Measurements from ENCODE around the gene AGBL1. TPM values are rescaled to one million over a fixed set of nuclear protein-coding genes. Genes with fewer than 3 reads are reported as not detected.

AGBL1 gene
- total RNA-seq, 1 experiment from 2014 or later, result not detected

- BruUV-seq (replicated peaks), result no TSS peak
- Histone ChIP-seq H3K4me2 (no peak overlapping the region), H3F3A (ENCODE audit: insufficient read depth, low read depth) (no peaks in the 10 kb centered on the region), H3K9me2 (ENCODE audit: insufficient read depth) (no peaks in the 10 kb centered on the region), H3K4me3 (no peak overlapping the region), H2AFZ (no peak overlapping the region), H3K9me3 (ENCODE audit: insufficient read depth, low read depth) (no peaks in the 10 kb centered on the region), H4K20me1 (ENCODE audit: insufficient read depth) (no peaks in the 10 kb centered on the region), H3K4me1 (replicated peaks; ENCODE audit: insufficient read depth) (no peaks in the 10 kb centered on the region), H3K27me3 (ENCODE audit: insufficient read depth, low read depth) (peaks cover 12% of the 10 kb centered on the region; the same call in 1 of the 2 replicates), H3K79me2 (ENCODE audit: low read depth) (no peaks in the 10 kb centered on the region), H3K27ac (no peak overlapping the region), H3K36me3 (ENCODE audit: low read depth) (no peaks in the 10 kb centered on the region)
- ChIA-PET CTCF (no interaction called here), POLR2A (ENCODE audit: unreplicated experiment) (no interaction called here)
- no peak for TF ChIP-seq EZH2 (IDR thresholded peaks at IDR 0.05; ENCODE audit: low read depth)
- TF ChIP-seq, protein P1, sequence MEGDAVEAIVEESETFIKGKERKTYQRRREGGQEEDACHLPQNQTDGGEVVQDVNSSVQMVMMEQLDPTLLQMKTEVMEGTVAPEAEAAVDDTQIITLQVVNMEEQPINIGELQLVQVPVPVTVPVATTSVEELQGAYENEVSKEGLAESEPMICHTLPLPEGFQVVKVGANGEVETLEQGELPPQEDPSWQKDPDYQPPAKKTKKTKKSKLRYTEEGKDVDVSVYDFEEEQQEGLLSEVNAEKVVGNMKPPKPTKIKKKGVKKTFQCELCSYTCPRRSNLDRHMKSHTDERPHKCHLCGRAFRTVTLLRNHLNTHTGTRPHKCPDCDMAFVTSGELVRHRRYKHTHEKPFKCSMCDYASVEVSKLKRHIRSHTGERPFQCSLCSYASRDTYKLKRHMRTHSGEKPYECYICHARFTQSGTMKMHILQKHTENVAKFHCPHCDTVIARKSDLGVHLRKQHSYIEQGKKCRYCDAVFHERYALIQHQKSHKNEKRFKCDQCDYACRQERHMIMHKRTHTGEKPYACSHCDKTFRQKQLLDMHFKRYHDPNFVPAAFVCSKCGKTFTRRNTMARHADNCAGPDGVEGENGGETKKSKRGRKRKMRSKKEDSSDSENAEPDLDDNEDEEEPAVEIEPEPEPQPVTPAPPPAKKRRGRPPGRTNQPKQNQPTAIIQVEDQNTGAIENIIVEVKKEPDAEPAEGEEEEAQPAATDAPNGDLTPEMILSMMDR (conservative IDR thresholded peaks at IDR 0.05), result no peak
- intact Hi-C loops (cut with micrococcal nuclease; ENCODE audit: unreplicated experiment), result no loop called here
- DNase-seq, result no peak
Measured at GRCh38 chr15:86162172-86162591, 82.5 kb downstream of the AGBL1 start.

DNA sequence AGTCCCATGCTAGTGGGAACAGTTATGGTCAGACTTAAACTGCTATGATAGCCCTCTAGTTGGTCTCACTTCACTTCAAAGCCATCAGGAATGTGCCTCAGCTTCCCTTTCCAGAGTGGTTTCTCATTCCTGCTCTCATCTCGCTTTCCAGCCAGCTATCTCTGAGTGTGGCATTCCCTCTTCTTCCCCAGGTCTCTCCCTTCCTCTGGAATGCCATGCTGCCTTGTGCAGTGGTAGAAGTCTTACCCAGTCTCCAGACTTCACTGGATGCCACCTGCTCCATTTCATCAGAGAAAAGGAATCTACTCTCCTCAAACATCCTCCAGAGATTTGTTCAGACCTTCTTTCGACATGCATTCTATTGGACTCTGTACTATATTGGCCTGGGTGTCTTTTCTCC, 83.0 kb downstream of the AGBL1 start:
- TF ChIP-seq, protein P1 (conservative IDR thresholded peaks at IDR 0.05), result no peak
- H3K27ac ChIP-seq, result no peak overlapping the region
- no peak for DNase-seq
- H4K20me1 ChIP-seq (ENCODE audit: insufficient read depth), result no peaks in the 10 kb centered on the region
- BruUV-seq (replicated peaks), result no TSS peak
- H3K4me3 ChIP-seq, result no peak overlapping the region
- POLR2A ChIA-PET (ENCODE audit: unreplicated experiment), result no interaction called here
- no peaks in the 10 kb centered on the region for H3F3A ChIP-seq (ENCODE audit: insufficient read depth, low read depth)
- no peaks in the 10 kb centered on the region for H3K79me2 ChIP-seq (ENCODE audit: low read depth)
- intact Hi-C loops (cut with micrococcal nuclease; ENCODE audit: unreplicated experiment), result no loop called here
- H2AFZ ChIP-seq, result no peak overlapping the region
- no peaks in the 10 kb centered on the region for H3K4me1 ChIP-seq (replicated peaks; ENCODE audit: insufficient read depth)
- CTCF ChIA-PET, result no interaction called here
- H3K9me2 ChIP-seq (ENCODE audit: insufficient read depth), result no peaks in the 10 kb centered on the region
- H3K4me2 ChIP-seq, result no peak overlapping the region
- no peaks in the 10 kb centered on the region for H3K36me3 ChIP-seq (ENCODE audit: low read depth)
- H3K9me3 ChIP-seq (ENCODE audit: insufficient read depth, low read depth), result no peaks in the 10 kb centered on the region
- H3K27me3 ChIP-seq (ENCODE audit: insufficient read depth, low read depth), result peaks cover 8% of the 10 kb centered on the region; the same call in 1 of the 2 replicates

DNA sequence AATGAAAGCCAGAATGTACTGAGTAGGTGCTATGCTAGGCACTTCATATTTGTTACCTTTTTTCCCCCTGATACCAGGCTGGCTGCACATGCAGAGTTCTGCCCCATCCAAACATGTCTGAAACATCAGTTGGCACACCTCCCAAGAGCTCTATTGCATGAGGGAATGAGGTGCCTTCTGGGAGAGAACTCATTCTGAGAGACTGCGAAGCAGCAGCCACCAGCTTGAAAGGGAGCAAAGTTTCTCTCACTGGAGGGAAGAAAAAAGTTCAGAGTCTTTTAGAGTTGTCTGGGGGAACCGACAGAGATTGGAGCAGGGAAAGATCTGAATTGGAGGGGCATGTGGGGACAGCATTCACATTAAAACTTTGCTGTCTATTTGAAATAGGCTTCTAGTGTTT, 84.1 kb downstream of the AGBL1 start:
- Histone ChIP-seq H3K4me1 (replicated peaks; ENCODE audit: insufficient read depth) (no peaks in the 10 kb centered on the region), H3F3A (ENCODE audit: insufficient read depth, low read depth) (no peaks in the 10 kb centered on the region), H3K27me3 (ENCODE audit: insufficient read depth, low read depth) (no peaks in the 10 kb centered on the region), H3K9me3 (ENCODE audit: insufficient read depth, low read depth) (no peaks in the 10 kb centered on the region), H3K9me2 (ENCODE audit: insufficient read depth) (no peaks in the 10 kb centered on the region), H3K27ac (no peak overlapping the region), H3K36me3 (ENCODE audit: low read depth) (no peaks in the 10 kb centered on the region), H2AFZ (no peak overlapping the region), H3K79me2 (ENCODE audit: low read depth) (no peaks in the 10 kb centered on the region), H3K4me2 (no peak overlapping the region), H3K4me3 (no peak overlapping the region), H4K20me1 (ENCODE audit: insufficient read depth) (no peaks in the 10 kb centered on the region)
- DNase-seq, result no peak
- POLR2A ChIA-PET (ENCODE audit: unreplicated experiment), result no interaction called here
- no peak for TF ChIP-seq EZH2 (IDR thresholded peaks at IDR 0.05; ENCODE audit: low read depth)
- TF ChIP-seq, protein P1 (conservative IDR thresholded peaks at IDR 0.05), result no peak
- intact Hi-C loops (cut with micrococcal nuclease; ENCODE audit: unreplicated experiment), result no loop called here
- no TSS peak for BruUV-seq (replicated peaks)
- CTCF ChIA-PET, result no interaction called here

Data from PC-9 (cell line).